H1 (cell line): ENCODE data around the gene DCBLD2. TPM values are rescaled to one million over a fixed set of nuclear protein-coding genes. Genes with fewer than 3 reads are reported as not detected.

Source experiments
- CTCF ChIA-PET: fragments of 300-600 bp; sonication (Branson Sonifier 250); formaldehyde crosslinking; loops from one replicate; lab custom pipeline; 2021; ENCODE audit not compliant: partially characterized antibody; lab: Charles Lee
- POLR2A ChIA-PET: fragments of 300-600 bp; sonication (Branson Sonifier 250); formaldehyde crosslinking; loops from one replicate; lab custom pipeline; 2021; ENCODE audit warnings: inconsistent platforms; ENCODE audit not compliant: partially characterized antibody; lab: Charles Lee
- DNase-seq, 2 experiments: peaks; one replicate each; pipeline versions ENCODE4 v3.0.0 to v3.0.0-alpha.2; 2010 to 2022; ENCODE audit warnings: low spot score in 2 of 2, low read depth in 1 of 2, mixed read lengths in 1 of 2
- FAIRE-seq: peaks from 2 replicates; lab custom pipeline; 2011; peaks lifted over from hg19 to GRCh38; lab: Jason Lieb, UNC
- H2AFZ ChIP-seq: 2 replicates; pipeline ENCODE4 v1.8.1; 2012; ENCODE audit warnings: low read length, inconsistent platforms
- H2AK5ac ChIP-seq: 2 replicates; pipeline ENCODE4 v1.6.1; 2013; ENCODE audit warnings: low read depth, low read length
- H2BK120ac ChIP-seq: replicated peaks from 2 replicates; pipeline ENCODE3; 2013; ENCODE audit warnings: low read depth, low read length, inconsistent platforms
- H2BK12ac ChIP-seq: 2 replicates; pipeline ENCODE4 v1.6.1; 2013; ENCODE audit warnings: low read depth, low read length
- H2BK15ac ChIP-seq: 2 replicates; pipeline ENCODE4 v1.6.1; 2013; ENCODE audit warnings: low read length
- H2BK20ac ChIP-seq: 2 replicates; pipeline ENCODE4 v1.6.1; 2013; ENCODE audit warnings: low read length
- H2BK5ac ChIP-seq: 2 replicates; pipeline ENCODE4 v1.6.1; 2013; ENCODE audit warnings: low read depth, low read length
- H3K14ac ChIP-seq: 2 replicates; pipeline ENCODE4 v1.6.1; 2013; ENCODE audit warnings: inconsistent platforms; ENCODE audit not compliant: insufficient read length
- H3K18ac ChIP-seq: 2 replicates; pipeline ENCODE4 v1.6.1; 2013; ENCODE audit warnings: low read length; ENCODE audit errors: extremely low read depth
- H3K23ac ChIP-seq: 2 replicates; pipeline ENCODE4 v1.6.1; 2013; ENCODE audit warnings: inconsistent platforms; ENCODE audit not compliant: insufficient read length
- H3K23me2 ChIP-seq: 2 replicates; pipeline ENCODE4 v1.6.1; 2013; ENCODE audit warnings: low read depth, low read length
- H3K27ac ChIP-seq: 2 replicates; pipeline ENCODE4 v1.6.1; 2011; ENCODE audit warnings: low read depth, low read length, inconsistent platforms
- H3K27me3 ChIP-seq, 4 experiments: replicated peaks in 1 of 4; 1 replicate in 1 of 4; 2 replicates in 3 of 4; pipeline versions ENCODE4 v1.6.1 to v1.8.1; 2011 to 2013; ENCODE audit warnings: low read length in 3 of 4, mild to moderate bottlenecking in 3 of 4, inconsistent platforms in 2 of 4, mixed read lengths in 2 of 4, moderate library complexity in 1 of 4; ENCODE audit not compliant: control insufficient read depth in 3 of 4, insufficient read depth in 3 of 4; ENCODE audit errors: extremely low read depth in 1 of 4
- H3K36me3 ChIP-seq, 4 experiments: 2 replicates each; pipeline versions ENCODE4 v1.6.1 to v1.8.1; 2011 to 2013; ENCODE audit warnings: mild to moderate bottlenecking in 4 of 4, low read length in 3 of 4, moderate library complexity in 2 of 4, control low read depth in 1 of 4, inconsistent platforms in 1 of 4; ENCODE audit not compliant: insufficient read depth in 4 of 4, control insufficient read depth in 2 of 4
- H3K4ac ChIP-seq: replicated peaks from 2 replicates; pipeline ENCODE3; 2013; ENCODE audit warnings: low read length, low read depth, mixed read lengths, inconsistent platforms; ENCODE audit not compliant: insufficient read length
- H3K4me1 ChIP-seq, 4 experiments: replicated peaks in 1 of 4; 1 replicate in 1 of 4; 2 replicates in 3 of 4; pipeline versions ENCODE4 v1.6.1 to v1.8.1; 2011 to 2013; ENCODE audit warnings: low read length in 3 of 4, inconsistent platforms in 2 of 4, mixed read lengths in 1 of 4; ENCODE audit not compliant: insufficient read depth in 4 of 4, control insufficient read depth in 3 of 4
- H3K4me2 ChIP-seq, 2 experiments: 2 replicates each; pipeline versions ENCODE4 v1.6.1 to v1.8.1; 2011 to 2013; ENCODE audit warnings: low read depth in 2 of 2, low read length in 2 of 2, control low read depth in 1 of 2, inconsistent platforms in 1 of 2, mild to moderate bottlenecking in 1 of 2; ENCODE audit not compliant: insufficient read depth in 1 of 2
- H3K4me3 ChIP-seq, 4 experiments: fragments of 200-600, 300-600 bp in 1 of 4; sonication (generic), shearing (Covaris generic), sonication (Bioruptor Twin) in 1 of 4; 2 replicates each; pipeline versions ENCODE4 v1.5.1 to v1.8.1; 2011 to 2016; ENCODE audit warnings: low read length in 4 of 4, low read depth in 3 of 4, control low read depth in 2 of 4, inconsistent platforms in 2 of 4, mild to moderate bottlenecking in 2 of 4, mixed read lengths in 1 of 4, moderate library complexity in 1 of 4; ENCODE audit not compliant: insufficient read depth in 2 of 4; ENCODE audit errors: extremely low read depth in 1 of 4
- H3K56ac ChIP-seq: replicated peaks from 2 replicates; pipeline ENCODE3; 2013; ENCODE audit warnings: low read depth, mild to moderate bottlenecking, mixed read lengths, low read length, inconsistent platforms; ENCODE audit not compliant: insufficient read length
- H3K79me1 ChIP-seq: 2 replicates; pipeline ENCODE4 v1.6.1; 2013; ENCODE audit warnings: low read depth, low read length, control low read depth
- H3K79me2 ChIP-seq, 2 experiments: 2 replicates each; pipeline versions ENCODE4 v1.6.1 to v1.8.1; 2012 to 2013; ENCODE audit warnings: low read length in 2 of 2, mild to moderate bottlenecking in 2 of 2, inconsistent platforms in 1 of 2; ENCODE audit not compliant: insufficient read depth in 2 of 2, control insufficient read depth in 1 of 2
- H3K9ac ChIP-seq, 4 experiments: replicated peaks in 1 of 4; 1 replicate in 1 of 4; 2 replicates in 3 of 4; pipeline versions ENCODE4 v1.6.1 to v1.8.1; 2011 to 2013; ENCODE audit warnings: low read depth in 3 of 4, low read length in 3 of 4, control low read depth in 2 of 4, mild to moderate bottlenecking in 2 of 4, moderate library complexity in 2 of 4, inconsistent platforms in 1 of 4; ENCODE audit errors: extremely low read depth in 1 of 4
- H3K9me3 ChIP-seq, 2 experiments: 2 replicates each; pipeline versions ENCODE4 v1.6.1 to v1.8.1; 2012 to 2013; ENCODE audit warnings: mild to moderate bottlenecking in 2 of 2, moderate library complexity in 2 of 2, control low read depth in 1 of 2, inconsistent platforms in 1 of 2, low read depth in 1 of 2, low read length in 1 of 2, mixed read lengths in 1 of 2; ENCODE audit not compliant: insufficient read depth in 2 of 2
- H4K20me1 ChIP-seq, 2 experiments: replicated peaks in 1 of 2; 2 replicates each; pipeline versions ENCODE3 to v1.8.1; 2011 to 2013; ENCODE audit warnings: inconsistent platforms in 2 of 2, low read length in 2 of 2, mild to moderate bottlenecking in 1 of 2; ENCODE audit not compliant: insufficient read depth in 2 of 2, control insufficient read depth in 1 of 2
- H4K5ac ChIP-seq: 2 replicates; pipeline ENCODE4 v1.6.1; 2013; ENCODE audit warnings: low read length, low read depth, mixed read lengths, inconsistent platforms; ENCODE audit not compliant: insufficient read length
- H4K8ac ChIP-seq: 2 replicates; pipeline ENCODE4 v1.8.0; 2013; ENCODE audit warnings: mild to moderate bottlenecking, moderate library complexity, low read length, inconsistent platforms; ENCODE audit not compliant: insufficient read depth; ENCODE audit errors: extremely low read depth
- H4K91ac ChIP-seq: replicated peaks from 2 replicates; pipeline ENCODE3; 2013; ENCODE audit warnings: low read length, mixed read lengths, inconsistent platforms; ENCODE audit not compliant: insufficient read length
- EGR1 ChIP-seq: IDR thresholded peaks from 2 replicates; pipeline ENCODE4 v1.6.1; 2011; ENCODE audit warnings: low read depth, low read length, borderline replicate concordance
- NANOG ChIP-seq: IDR thresholded peaks from 2 replicates; pipeline ENCODE4 v1.6.1; 2011; ENCODE audit warnings: low read length, low read depth, mild to moderate bottlenecking, inconsistent platforms; ENCODE audit not compliant: insufficient read depth, poor library complexity, severe bottlenecking
- WGBS, 2 experiments: shearing (Covaris generic) in 1 of 2; methylation state at CpG; one replicate each; pipeline versions ENCODE4 v1.1.6 to v1.1.7; 2013 to 2015; ENCODE audit warnings: low lambda C conversion rate in 2 of 2, mixed read lengths in 2 of 2, inconsistent platforms in 1 of 2, low coverage in 1 of 2, missing lambda C conversion rate in 1 of 2; ENCODE audit not compliant: insufficient replicate concordance in 2 of 2, insufficient coverage in 1 of 2, insufficient read length in 1 of 2; ENCODE audit errors: extremely low coverage in 1 of 2, missing lambda C conversion rate in 1 of 2; 5-methylcytosine and 5-hydroxymethylcytosine counted together
- polyA plus RNA-seq, 7 experiments: library from polyadenylated mRNA; depleted of rRNA in 3 of 7; stranded (reverse) in 5 of 7; unstranded in 2 of 7; fragments of >200 nt in 5 of 7; fragments of 200-250 nt in 2 of 7; gene quantifications; 1 replicate in 5 of 7; 2 replicates in 1 of 7; 4 replicates in 1 of 7; pipeline versions ENCODE4 v1.2.1 to v1.2.3, GENCODE V29; 2011 to 2013; ENCODE audit warnings: missing spikeins in 2 of 7, mixed read lengths in 2 of 7
- total RNA-seq: library from RNA; stranded (reverse); fragmentation: NEBNext Ultra II Directional; extraction: Animal tissue kit (Norgen Biotek cat#: 25700); gene quantifications from 2 replicates; pipeline ENCODE4 v1.2.1, GENCODE V29; 2021

The DCBLD2 gene
- total and polyA plus RNA-seq, 2 of the 8 experiments (the other 6 are each of a cell fraction or from before 2014, with no cell fraction given): 19.6 to 63.8 TPM

- WGBS, 2 experiments: 84% methylated on average over 4 of the region's 4 CpGs; no CpG with 5 or more reads in 1 of the 2 experiments
- H3K4ac ChIP-seq: no peak overlapping the region
- H2BK15ac ChIP-seq: no peak overlapping the region
- H3K27me3 ChIP-seq: no peaks in the 10 kb centered on the region
- no peaks in the 10 kb centered on the region for H3K79me2 ChIP-seq
- H3K9ac ChIP-seq: no peak overlapping the region
- no peaks in the 10 kb centered on the region for H3K9me3 ChIP-seq
- ChIA-PET CTCF (interaction anchor here (1.1 kb wide), 1 partner anchor 163 kb away, joined by 3 read pairs; no protein-coding TSS in a partner anchor), POLR2A (no interaction called here)
- no peak overlapping the region for H3K4me3 ChIP-seq
- no peak overlapping the region for H3K23ac ChIP-seq
- H3K27ac ChIP-seq: no peak overlapping the region
- no peak overlapping the region for H4K8ac ChIP-seq
- H2AFZ ChIP-seq: no peak overlapping the region
- DNase-seq (no peak), FAIRE-seq (no peak)
- no peak overlapping the region for H2BK12ac ChIP-seq
- H2AK5ac ChIP-seq: no peak overlapping the region
- H2BK20ac ChIP-seq: no peak overlapping the region
- H2BK120ac ChIP-seq: no peak overlapping the region
- TF ChIP-seq EGR1 (no peak), NANOG (no peak)
- no peak overlapping the region for H3K56ac ChIP-seq
- H3K36me3 ChIP-seq: no peaks in the 10 kb centered on the region
- no peaks in the 10 kb centered on the region for H4K20me1 ChIP-seq
- H3K4me2 ChIP-seq: no peak overlapping the region
- H3K79me1 ChIP-seq: no peaks in the 10 kb centered on the region
- H4K5ac ChIP-seq: no peak overlapping the region
- H3K18ac ChIP-seq: no peak overlapping the region
- peaks cover 0 to 4% (median 0%) of the 10 kb centered on the region in 4 experiments; a peak in 2 of 7 replicates for H3K4me1 ChIP-seq
- H2BK5ac ChIP-seq: no peak overlapping the region
- H3K14ac ChIP-seq: no peak overlapping the region
- no peaks in the 10 kb centered on the region for H3K23me2 ChIP-seq
- no peak overlapping the region for H4K91ac ChIP-seq
Observed at GRCh38 chr3:98765721-98766120, 135.8 kb downstream of the DCBLD2 start.
